Liver (tissue), 3 donors: Measurements from ENCODE around the gene APPBP2.
"Not testable (repeated sequence)": the region's sequence is repeated elsewhere in the genome, so short reads cannot be mapped to it uniquely, and the experiment has no call there.

ENCODE experiments used
- ATF3 ChIP-seq: IDR thresholded peaks from 2 replicates; pipeline ENCODE4 v1.6.1; 2016; ENCODE audit warnings: antibody characterized with exemption
- CTCF ChIP-seq: fragments of 150-350 bp; IDR thresholded peaks from 2 replicates; pipeline ENCODE4 v1.5.1; 2017; ENCODE audit warnings: improper control_type of control experiment, low read depth, low read length; ENCODE audit not compliant: missing input control
- EGR1 ChIP-seq, 2 donors: IDR thresholded peaks; 2 replicates each; pipeline ENCODE4 v1.6.1; 2016 to 2018; ENCODE audit warnings: antibody characterized with exemption in 2 of 2, low read depth in 2 of 2
- FOXA1 ChIP-seq: IDR thresholded peaks from 2 replicates; pipeline ENCODE4 v1.6.1; 2016; ENCODE audit warnings: antibody characterized with exemption
- GABPA ChIP-seq, 2 donors: IDR thresholded peaks in 1 of 2; conservative IDR thresholded peaks in 1 of 2; 2 replicates each; pipeline ENCODE4 v1.6.1; 2016; ENCODE audit warnings: antibody characterized with exemption in 2 of 2, mild to moderate bottlenecking in 1 of 2, moderate library complexity in 1 of 2
- HNF4G ChIP-seq: IDR thresholded peaks from 2 replicates; pipeline ENCODE4 v1.6.1; 2016; ENCODE audit warnings: antibody characterized with exemption
- JUND ChIP-seq, 2 donors: IDR thresholded peaks; 2 replicates each; pipeline ENCODE4 v1.6.1; 2016; ENCODE audit warnings: antibody characterized with exemption in 2 of 2
- MAX ChIP-seq: IDR thresholded peaks from 2 replicates; pipeline ENCODE4 v1.6.1; 2016; ENCODE audit warnings: antibody characterized with exemption
- RAD21 ChIP-seq, 2 donors: IDR thresholded peaks; 2 replicates each; pipeline ENCODE4 v1.6.1; 2016; ENCODE audit warnings: antibody characterized with exemption in 2 of 2, mild to moderate bottlenecking in 2 of 2
- REST ChIP-seq: IDR thresholded peaks from 2 replicates; pipeline ENCODE4 v1.6.1; 2016; ENCODE audit warnings: antibody characterized with exemption, mild to moderate bottlenecking
- RXRA ChIP-seq, 2 donors: IDR thresholded peaks; 2 replicates each; pipeline ENCODE4 v1.6.1; 2017 to 2018; ENCODE audit warnings: antibody characterized with exemption in 2 of 2, mild to moderate bottlenecking in 1 of 2
- TAF1 ChIP-seq: conservative IDR thresholded peaks from 2 replicates; pipeline ENCODE4 v1.6.1; 2016; ENCODE audit warnings: antibody characterized with exemption, mild to moderate bottlenecking
- YY1 ChIP-seq: IDR thresholded peaks from 2 replicates; pipeline ENCODE4 v1.6.1; 2016; ENCODE audit warnings: antibody characterized with exemption, mild to moderate bottlenecking
- donor health status: healthy.
- donor health status: healthy.

GRCh38 chr17:60552255-60552654 lies 26.2 kb upstream of the APPBP2 start:
- not testable (repeated sequence) for TF ChIP-seq RAD21 (IDR thresholded peaks at IDR 0.05); CTCF; REST; RXRA (IDR thresholded peaks at IDR 0.05); JUND (IDR thresholded peaks at IDR 0.05); EGR1 (IDR thresholded peaks at IDR 0.05; ENCODE audit: low read depth in 2 of 2); MAX; ATF3; TAF1; FOXA1; YY1; HNF4G; GABPA (IDR thresholded peaks at IDR 0.05 in 1 of 2, conservative IDR thresholded peaks at IDR 0.05 in 1 of 2)
